ENCODE data around the gene PCCA. TPM values are rescaled to one million over a fixed set of nuclear protein-coding genes. Genes with fewer than 3 reads are reported as not detected.

Gene PCCA
- total and polyA plus RNA-seq, 2 of the 13 experiments (the other 11 are each of a cell fraction or from before 2014, with no cell fraction given), result 15.0 to 32.2 TPM

- no peak for TF ChIP-seq ZBTB49 (CRISPR knock-in tag; IDR thresholded peaks at IDR 0.05; ENCODE audit: borderline replicate concordance)
- no peak for TF ChIP-seq FOSL2 (CRISPR knock-in tag; IDR thresholded peaks at IDR 0.05)
- no peak for TF ChIP-seq SMAD1 (CRISPR knock-in tag; IDR thresholded peaks at IDR 0.05; ENCODE audit: borderline replicate concordance, low read depth)
- peak; percentile 72 for TF ChIP-seq RXRA (CRISPR knock-in tag; IDR thresholded peaks at IDR 0.05)
- TF ChIP-seq ZNF556 (CRISPR knock-in tag; IDR thresholded peaks at IDR 0.05; ENCODE audit: borderline replicate concordance), result no peak; the same call in 1 of the 2 replicates
- TF ChIP-seq MTF2 (CRISPR knock-in tag; IDR thresholded peaks at IDR 0.05; ENCODE audit: borderline replicate concordance), result no peak
- peak; percentile 86 for TF ChIP-seq ARID5B (CRISPR knock-in tag; IDR thresholded peaks at IDR 0.05)
- 0 out of 2 replicates have a peak, but pooled peaks have one; percentile 48 for TF ChIP-seq GZF1 (CRISPR knock-in tag; IDR thresholded peaks at IDR 0.05)
- TF ChIP-seq KLF12 (CRISPR knock-in tag; IDR thresholded peaks at IDR 0.05; ENCODE audit: borderline replicate concordance), result no peak
- no peak for TF ChIP-seq ZNF367 (CRISPR knock-in tag; IDR thresholded peaks at IDR 0.05; ENCODE audit: borderline replicate concordance)
- TF ChIP-seq DRAP1 (CRISPR knock-in tag; IDR thresholded peaks at IDR 0.05), result no peak
- no peak for TF ChIP-seq MLX (CRISPR knock-in tag; IDR thresholded peaks at IDR 0.05)
- no peak for TF ChIP-seq BORCS8-MEF2B (CRISPR knock-in tag; IDR thresholded peaks at IDR 0.05)
- no peak for TF ChIP-seq ZFP36L2 (CRISPR knock-in tag; IDR thresholded peaks at IDR 0.05)
- no peak for TF ChIP-seq SETDB1 (CRISPR knock-in tag; IDR thresholded peaks at IDR 0.05; ENCODE audit: borderline replicate concordance)
- no peak for TF ChIP-seq ZNF784 (CRISPR knock-in tag; IDR thresholded peaks at IDR 0.05; ENCODE audit: borderline replicate concordance)
- no peak for TF ChIP-seq MZF1 (CRISPR knock-in tag; IDR thresholded peaks at IDR 0.05; ENCODE audit: borderline replicate concordance)
- no peak for TF ChIP-seq ZBTB8A (CRISPR knock-in tag; IDR thresholded peaks at IDR 0.05; ENCODE audit: borderline replicate concordance, low read depth)
- TF ChIP-seq TRIM22 (IDR thresholded peaks at IDR 0.05), result no peak
Observed at GRCh38 chr13:100525453-100526317, 436.8 kb downstream of the PCCA start (continued).
